H9 (cell line): ENCODE measurements around the gene DLG5. TPM values are rescaled to one million over a fixed set of nuclear protein-coding genes. Genes with fewer than 3 reads are reported as not detected.
A peak's percentile ranks its signal among the peaks of the same experiment; 100 is the strongest.

Experiments used
- DNase-seq: peaks from one replicate; pipeline ENCODE4 v3.0.0-alpha.2; 2017
- H2AFZ ChIP-seq: one replicate; pipeline ENCODE4 v1.6.1; 2013; ENCODE audit warnings: mild to moderate bottlenecking, low read length, control low read depth, moderate library complexity
- H2AK5ac ChIP-seq: 2 replicates; pipeline ENCODE4 v1.6.1; 2013; ENCODE audit warnings: low read length, control low read depth, mixed read lengths; ENCODE audit not compliant: insufficient read length
- H2BK120ac ChIP-seq: one replicate; pipeline ENCODE4 v1.6.1; 2013; ENCODE audit warnings: low read depth, mild to moderate bottlenecking, low read length, control low read depth, inconsistent platforms; ENCODE audit not compliant: poor library complexity, severe bottlenecking
- H2BK12ac ChIP-seq: 2 replicates; pipeline ENCODE4 v1.6.1; 2013; ENCODE audit warnings: low read length, control low read depth, mixed read lengths, low read depth; ENCODE audit not compliant: insufficient read length
- H2BK15ac ChIP-seq: 2 replicates; pipeline ENCODE4 v1.6.1; 2013; ENCODE audit warnings: low read depth, low read length, control low read depth
- H2BK20ac ChIP-seq: one replicate; pipeline ENCODE4 v1.6.1; 2013; ENCODE audit warnings: low read depth, mild to moderate bottlenecking, low read length, control low read depth, inconsistent platforms; ENCODE audit not compliant: poor library complexity, severe bottlenecking
- H2BK5ac ChIP-seq: 2 replicates; pipeline ENCODE4 v1.6.1; 2013; ENCODE audit warnings: low read length, control low read depth, mixed read lengths; ENCODE audit not compliant: insufficient read length
- H3K14ac ChIP-seq: 2 replicates; pipeline ENCODE4 v1.6.1; 2013; ENCODE audit warnings: low read length, control low read depth; ENCODE audit not compliant: insufficient read depth
- H3K18ac ChIP-seq: 2 replicates; pipeline ENCODE4 v1.6.1; 2013; ENCODE audit warnings: low read depth, mild to moderate bottlenecking, mixed read lengths, low read length, control low read depth; ENCODE audit not compliant: insufficient read length
- H3K23ac ChIP-seq: 2 replicates; pipeline ENCODE4 v1.6.1; 2013; ENCODE audit warnings: low read length, control low read depth, mixed read lengths, low read depth; ENCODE audit not compliant: insufficient read length
- H3K23me2 ChIP-seq: 2 replicates; pipeline ENCODE4 v1.6.1; 2013; ENCODE audit warnings: low read depth, mild to moderate bottlenecking, mixed read lengths, low read length, control low read depth; ENCODE audit not compliant: insufficient read length, poor library complexity, severe bottlenecking
- H3K27ac ChIP-seq: 2 replicates; pipeline ENCODE4 v1.5.1; 2013; ENCODE audit warnings: low read length, control low read depth, mixed read lengths, low read depth; ENCODE audit not compliant: insufficient read length
- H3K27me3 ChIP-seq: 2 replicates; pipeline ENCODE4 v1.6.1; 2013; ENCODE audit warnings: low read length, control low read depth, inconsistent platforms; ENCODE audit not compliant: insufficient read depth
- H3K4ac ChIP-seq: 2 replicates; pipeline ENCODE4 v1.6.1; 2013; ENCODE audit warnings: low read depth, mild to moderate bottlenecking, control low read depth, inconsistent platforms, low read length, moderate library complexity
- H3K4me1 ChIP-seq: 2 replicates; pipeline ENCODE4 v1.6.1; 2013; ENCODE audit warnings: low read length, control low read depth, inconsistent platforms; ENCODE audit not compliant: insufficient read depth
- H3K4me2 ChIP-seq: 2 replicates; pipeline ENCODE4 v1.6.1; 2013; ENCODE audit warnings: low read length, control low read depth, mixed read lengths; ENCODE audit not compliant: insufficient read length, insufficient read depth
- H3K56ac ChIP-seq: 2 replicates; pipeline ENCODE4 v1.6.1; 2013; ENCODE audit warnings: low read depth, mild to moderate bottlenecking, mixed read lengths, low read length, control low read depth; ENCODE audit not compliant: insufficient read length
- H3K79me1 ChIP-seq: 2 replicates; pipeline ENCODE4 v1.6.1; 2013; ENCODE audit warnings: low read depth, mild to moderate bottlenecking, moderate library complexity, low read length, control low read depth, inconsistent platforms; ENCODE audit not compliant: insufficient read depth, poor library complexity, severe bottlenecking
- H3K79me2 ChIP-seq: 2 replicates; pipeline ENCODE4 v1.6.1; 2013; ENCODE audit warnings: low read length, control low read depth, inconsistent platforms; ENCODE audit not compliant: insufficient read depth
- H3K9ac ChIP-seq: 2 replicates; pipeline ENCODE4 v1.6.1; 2013; ENCODE audit warnings: low read length, control low read depth, mixed read lengths; ENCODE audit not compliant: insufficient read length; ENCODE audit errors: extremely low read depth
- H3K9me3 ChIP-seq: one replicate; pipeline ENCODE4 v1.6.1; 2013; ENCODE audit warnings: low read depth, low read length, inconsistent platforms; ENCODE audit not compliant: control insufficient read depth
- H3T11ph ChIP-seq: one replicate; pipeline ENCODE4 v1.6.1; 2013; ENCODE audit warnings: mild to moderate bottlenecking, low read length, control low read depth, inconsistent platforms
- H4K20me1 ChIP-seq: one replicate; pipeline ENCODE4 v1.6.1; 2013; ENCODE audit not compliant: control insufficient read depth, insufficient read length, insufficient read depth
- H4K5ac ChIP-seq: 2 replicates; pipeline ENCODE4 v1.6.1; 2013; ENCODE audit warnings: low read depth, mild to moderate bottlenecking, mixed read lengths, low read length, control low read depth; ENCODE audit not compliant: insufficient read length
- H4K8ac ChIP-seq: replicated peaks from 2 replicates; pipeline ENCODE4 v1.6.1; 2013; ENCODE audit warnings: low read length, control low read depth, mixed read lengths, low read depth; ENCODE audit not compliant: insufficient read length
- H4K91ac ChIP-seq: 2 replicates; pipeline ENCODE4 v1.6.1; 2013; ENCODE audit warnings: low read depth, mild to moderate bottlenecking, moderate library complexity, mixed read lengths, low read length, control low read depth; ENCODE audit not compliant: insufficient read length
- H3K27ac Mint-ChIP-seq, 3 experiments: 2 replicates in 2 of 3; 3 replicates in 1 of 3; pipeline ENCODE4 v1.8.0; 2020 to 2021; ENCODE audit warnings: mixed read lengths in 3 of 3, mild to moderate bottlenecking in 1 of 3, moderate library complexity in 1 of 3
- H3K27me3 Mint-ChIP-seq: 2 replicates; pipeline ENCODE4 v1.8.0; 2021; ENCODE audit warnings: low read depth, mild to moderate bottlenecking, moderate library complexity, mixed read lengths
- H3K36me3 Mint-ChIP-seq, 3 experiments: 2 replicates in 2 of 3; 3 replicates in 1 of 3; pipeline ENCODE4 v1.8.0; 2020 to 2021; ENCODE audit warnings: low read depth in 3 of 3, mixed read lengths in 3 of 3; ENCODE audit not compliant: insufficient read depth in 1 of 3
- H3K4me1 Mint-ChIP-seq, 2 experiments: 2 replicates each; pipeline ENCODE4 v1.8.0; 2020; ENCODE audit warnings: mixed read lengths in 2 of 2
- H3K4me3 Mint-ChIP-seq, 2 experiments: 2 replicates in 1 of 2; 3 replicates in 1 of 2; pipeline ENCODE4 v1.8.0; 2020 to 2021; ENCODE audit warnings: mild to moderate bottlenecking in 2 of 2, mixed read lengths in 2 of 2, moderate library complexity in 1 of 2
- H3K9me3 Mint-ChIP-seq, 2 experiments: 2 replicates in 1 of 2; 3 replicates in 1 of 2; pipeline ENCODE4 v1.8.0; 2020; ENCODE audit warnings: mild to moderate bottlenecking in 2 of 2, mixed read lengths in 2 of 2, moderate library complexity in 1 of 2
- WGBS: extraction: QIAGEN DNeasy Blood & Tissue Kit; methylation state at CpG from one replicate; pipeline ENCODE4 v1.1.7; 2013; ENCODE audit warnings: missing lambda C conversion rate, low lambda C conversion rate, mixed read lengths; ENCODE audit not compliant: insufficient read length; ENCODE audit errors: extremely low coverage; 5-methylcytosine and 5-hydroxymethylcytosine counted together
- total RNA-seq: library from RNA; stranded (reverse); gene quantifications from 2 replicates; pipeline ENCODE4 v1.2.1, GENCODE V29; 2021
- TF ChIP-seq, protein P1 (sequence below): fragments of 200-600 bp; sonication (generic); conservative IDR thresholded peaks from 3 replicates; pipeline ENCODE4 v1.8.0; 2021; ENCODE audit warnings: antibody characterized with exemption, mild to moderate bottlenecking

DLG5 gene
- total RNA-seq, 1 experiment from 2014 or later, result 67.4 TPM

- H3K9ac ChIP-seq, result no peak overlapping the region
- no peaks in the 10 kb centered on the region for H4K20me1 ChIP-seq
- no peak overlapping the region for H3K18ac ChIP-seq
- no peak overlapping the region for H3K14ac ChIP-seq
- H4K8ac ChIP-seq, result no peak overlapping the region
- H3K27me3 ChIP-seq, result no peaks in the 10 kb centered on the region
- H4K5ac ChIP-seq, result no peak overlapping the region
- no peak for DNase-seq
- H3K4me1 ChIP-seq, result 0 out of 2 replicates have a peak, but pooled peaks cover 2% of the 10 kb centered on the region
- H2AFZ ChIP-seq, result no peak overlapping the region
- no peak overlapping the region for H3T11ph ChIP-seq
- no peaks in the 10 kb centered on the region for H3K23me2 ChIP-seq
- H2AK5ac ChIP-seq, result no peak overlapping the region
- no peak overlapping the region for H2BK12ac ChIP-seq
- Mint-ChIP-seq H3K27ac (peak overlapping the region in 2 of 3 experiments; percentile 19 to 52; a peak in 1 of 7 replicates), H3K4me1 (peaks cover 26 to 37% of the 10 kb centered on the region in 2 experiments), H3K4me3 (no peak overlapping the region), H3K9me3 (no peaks in the 10 kb centered on the region; a peak in 1 of 5 replicates), H3K27me3 (peaks cover 1% of the 10 kb centered on the region), H3K36me3 (no peaks in the 10 kb centered on the region; a peak in 1 of 7 replicates)
- no peak overlapping the region for H3K23ac ChIP-seq
- H3K79me1 ChIP-seq, result no peaks in the 10 kb centered on the region
- H3K79me2 ChIP-seq, result no peaks in the 10 kb centered on the region
- no peak overlapping the region for H3K4me2 ChIP-seq
- H2BK120ac ChIP-seq, result no peak overlapping the region
- H4K91ac ChIP-seq, result no peak overlapping the region
- H2BK20ac ChIP-seq, result no peak overlapping the region
- no peak overlapping the region for H3K27ac ChIP-seq
- WGBS, result no CpG with 5 or more reads among the region's 3 CpGs
- TF ChIP-seq, protein P1, sequence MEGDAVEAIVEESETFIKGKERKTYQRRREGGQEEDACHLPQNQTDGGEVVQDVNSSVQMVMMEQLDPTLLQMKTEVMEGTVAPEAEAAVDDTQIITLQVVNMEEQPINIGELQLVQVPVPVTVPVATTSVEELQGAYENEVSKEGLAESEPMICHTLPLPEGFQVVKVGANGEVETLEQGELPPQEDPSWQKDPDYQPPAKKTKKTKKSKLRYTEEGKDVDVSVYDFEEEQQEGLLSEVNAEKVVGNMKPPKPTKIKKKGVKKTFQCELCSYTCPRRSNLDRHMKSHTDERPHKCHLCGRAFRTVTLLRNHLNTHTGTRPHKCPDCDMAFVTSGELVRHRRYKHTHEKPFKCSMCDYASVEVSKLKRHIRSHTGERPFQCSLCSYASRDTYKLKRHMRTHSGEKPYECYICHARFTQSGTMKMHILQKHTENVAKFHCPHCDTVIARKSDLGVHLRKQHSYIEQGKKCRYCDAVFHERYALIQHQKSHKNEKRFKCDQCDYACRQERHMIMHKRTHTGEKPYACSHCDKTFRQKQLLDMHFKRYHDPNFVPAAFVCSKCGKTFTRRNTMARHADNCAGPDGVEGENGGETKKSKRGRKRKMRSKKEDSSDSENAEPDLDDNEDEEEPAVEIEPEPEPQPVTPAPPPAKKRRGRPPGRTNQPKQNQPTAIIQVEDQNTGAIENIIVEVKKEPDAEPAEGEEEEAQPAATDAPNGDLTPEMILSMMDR, result no peak
- no peak overlapping the region for H3K56ac ChIP-seq
- H3K4ac ChIP-seq, result no peak overlapping the region
- H2BK5ac ChIP-seq, result no peak overlapping the region
- no peak overlapping the region for H2BK15ac ChIP-seq
- H3K9me3 ChIP-seq, result no peaks in the 10 kb centered on the region
These were observed 14.1 kb upstream of the DLG5 start for GRCh38 chr10:77940627-77941026.
